ENCODE data around the gene ACLY. TPM values are rescaled to one million over a fixed set of nuclear protein-coding genes. Genes with fewer than 3 reads are reported as not detected.
"Not testable (repeated sequence)": the region's sequence is repeated elsewhere in the genome, so short reads cannot be mapped to it uniquely, and the experiment has no call there.

ACLY gene
- total RNA-seq, 4 donors from 2014 or later: 30.0 to 108 (median 67.3) TPM

GRCh38 chr17:41882756-41883155 lies 36.0 kb downstream of the ACLY start:
- Histone ChIP-seq H3K4me1 (no peaks in the 10 kb centered on the region), H3K36me3 (no peaks in the 10 kb centered on the region), H3K27me3 (no peaks in the 10 kb centered on the region), H3K9me3 (no peaks in the 10 kb centered on the region), H3K27ac (no peak overlapping the region), H3K4me3 (no peak overlapping the region)
- TF ChIP-seq POLR2A (IDR thresholded peaks at IDR 0.05) (no peak), CTCF (IDR thresholded peaks at IDR 0.05) (no peak)
- intact Hi-C loops (cut with DNase I; ENCODE audit: low total_unique reads): no loop called here
- DNase-seq: no peak

GRCh38 chr17:41880130-41880529 lies 38.6 kb downstream of the ACLY start:
- Histone ChIP-seq H3K9me3 (no peaks in the 10 kb centered on the region), H3K27ac (no peak overlapping the region), H3K4me1 (no peaks in the 10 kb centered on the region), H3K27me3 (no peaks in the 10 kb centered on the region), H3K4me3 (no peak overlapping the region), H3K36me3 (no peaks in the 10 kb centered on the region)
- intact Hi-C loops (cut with DNase I; ENCODE audit: low total_unique reads): no loop called here
- TF ChIP-seq CTCF (IDR thresholded peaks at IDR 0.05): no peak
- TF ChIP-seq POLR2A (IDR thresholded peaks at IDR 0.05): no peak
- no peak for DNase-seq

DNA sequence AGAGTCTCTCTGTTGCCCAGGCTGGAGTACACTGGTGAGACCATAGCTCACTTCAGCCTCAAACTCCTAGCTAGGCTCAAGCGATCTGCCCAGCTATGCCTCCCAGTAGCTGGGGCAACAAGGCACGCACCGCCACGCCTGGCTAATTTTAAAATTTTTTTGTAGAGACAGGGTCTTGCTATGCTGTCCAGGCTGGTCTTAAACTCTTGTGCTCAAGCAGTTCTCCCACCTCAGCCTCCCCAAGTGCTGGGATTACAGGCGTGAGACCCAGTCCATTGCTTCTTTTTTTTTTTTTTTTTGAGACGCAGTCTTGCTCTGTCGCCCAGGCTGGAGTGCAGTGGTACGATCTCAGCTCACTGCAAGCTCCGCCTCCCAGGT lies 44.5 kb downstream of the ACLY start:
- H3K27me3 ChIP-seq; H3K36me3 ChIP-seq; H3K27ac ChIP-seq; intact Hi-C loops (cut with DNase I; ENCODE audit: low total_unique reads); H3K4me3 ChIP-seq; H3K4me1 ChIP-seq; H3K9me3 ChIP-seq; DNase-seq: not testable (repeated sequence)

- TF ChIP-seq CTCF (IDR thresholded peaks at IDR 0.05): no peak
- no peak for TF ChIP-seq POLR2A (IDR thresholded peaks at IDR 0.05)
Observed at GRCh38 chr17:41873559-41874292, 45.0 kb downstream of the ACLY start.

DNA sequence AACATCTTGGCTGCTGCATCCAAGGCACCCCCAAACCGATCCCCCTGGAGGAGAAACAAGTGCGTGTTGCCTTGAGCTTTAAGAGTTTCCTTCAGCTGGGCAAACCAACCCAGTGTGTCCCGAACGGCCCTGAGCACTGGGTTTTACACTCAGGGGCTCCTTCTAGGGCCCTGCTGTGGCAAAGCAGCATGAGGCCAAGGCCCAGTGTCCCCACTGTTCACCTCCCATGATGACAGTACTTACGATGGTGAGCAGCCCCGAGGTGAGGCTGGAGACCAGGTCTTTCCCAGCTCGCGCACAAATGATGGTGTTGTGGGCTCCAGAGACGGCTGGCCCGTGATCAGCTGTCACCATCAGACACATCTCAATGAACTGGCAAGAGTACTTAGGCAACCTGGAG lies 47.0 kb downstream of the ACLY start:
- Histone ChIP-seq H3K4me1 (no peaks in the 10 kb centered on the region), H3K9me3 (no peaks in the 10 kb centered on the region), H3K27me3 (no peaks in the 10 kb centered on the region), H3K36me3 (no peaks in the 10 kb centered on the region), H3K4me3 (no peak overlapping the region), H3K27ac (no peak overlapping the region)
- DNase-seq: no peak
- intact Hi-C loops (cut with DNase I; ENCODE audit: low total_unique reads): no loop called here
- no peak for TF ChIP-seq CTCF (IDR thresholded peaks at IDR 0.05)

More at GRCh38 chr17:41873559-41874292, 45.0 kb downstream of the ACLY start:
- Histone ChIP-seq H3K4me1 (no peaks in the 10 kb centered on the region), H3K9me3 (no peaks in the 10 kb centered on the region), H3K27ac (no peak overlapping the region), H3K4me3 (no peak overlapping the region), H3K36me3 (no peaks in the 10 kb centered on the region), H3K27me3 (no peaks in the 10 kb centered on the region)
- intact Hi-C loops (cut with DNase I; ENCODE audit: low total_unique reads): no loop called here
- DNase-seq: no peak

DNA sequence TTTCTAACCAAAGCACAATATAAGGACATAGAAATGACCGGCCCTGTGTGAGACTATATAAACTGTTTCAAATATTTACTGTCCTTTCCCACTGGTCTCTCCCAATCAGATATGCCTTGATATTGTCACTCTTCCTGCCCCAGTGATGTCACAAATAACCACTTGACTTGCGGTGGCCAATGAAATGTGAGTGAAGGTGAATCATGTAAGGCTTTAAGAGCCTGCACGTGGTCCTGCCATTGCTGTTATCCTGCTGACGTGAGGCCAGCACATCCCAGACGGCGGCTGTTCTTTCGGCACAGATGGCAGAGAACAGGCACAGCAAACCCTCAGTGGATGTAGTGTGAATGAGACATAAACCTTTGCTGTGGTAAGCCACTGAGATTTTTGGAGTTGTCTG lies 48.1 kb downstream of the ACLY start:
- no peak for TF ChIP-seq POLR2A (IDR thresholded peaks at IDR 0.05)
- TF ChIP-seq CTCF (IDR thresholded peaks at IDR 0.05): no peak
- H3K36me3 ChIP-seq: no peaks in the 10 kb centered on the region
- intact Hi-C loops (cut with DNase I; ENCODE audit: low total_unique reads): no loop called here
- no peaks in the 10 kb centered on the region for H3K9me3 ChIP-seq
- H3K4me1 ChIP-seq: no peaks in the 10 kb centered on the region
- no peak for DNase-seq
- no peak overlapping the region for H3K27ac ChIP-seq
- no peaks in the 10 kb centered on the region for H3K27me3 ChIP-seq
- H3K4me3 ChIP-seq: no peak overlapping the region
